ENCODE measurements around the gene RPH3AL.
"Not testable (repeated sequence)": the region's sequence is repeated elsewhere in the genome, so short reads cannot be mapped to it uniquely, and the experiment has no call there.

RPH3AL gene

GRCh38 chr17:376936-377863 lies 24.6 kb upstream of the RPH3AL start:
- Histone ChIP-seq H3K36me3 (replicated peaks) (no peaks in the 10 kb centered on the region), H3K27me3 (replicated peaks) (peaks cover 3% of the 10 kb centered on the region), H3K27ac (no peak overlapping the region), H3K4me3 (ENCODE audit: low read depth, low read length) (no peak overlapping the region)
- no peak for TF ChIP-seq CTCF (IDR thresholded peaks at IDR 0.05; ENCODE audit: low read depth, low read length, missing control alignments)
- in situ Hi-C loops (cut with HindIII; ENCODE audit: low pct_ligation_motif_present, low sequenced_read_pairs), result no loop called here
- no peak for DNase-seq

DNA sequence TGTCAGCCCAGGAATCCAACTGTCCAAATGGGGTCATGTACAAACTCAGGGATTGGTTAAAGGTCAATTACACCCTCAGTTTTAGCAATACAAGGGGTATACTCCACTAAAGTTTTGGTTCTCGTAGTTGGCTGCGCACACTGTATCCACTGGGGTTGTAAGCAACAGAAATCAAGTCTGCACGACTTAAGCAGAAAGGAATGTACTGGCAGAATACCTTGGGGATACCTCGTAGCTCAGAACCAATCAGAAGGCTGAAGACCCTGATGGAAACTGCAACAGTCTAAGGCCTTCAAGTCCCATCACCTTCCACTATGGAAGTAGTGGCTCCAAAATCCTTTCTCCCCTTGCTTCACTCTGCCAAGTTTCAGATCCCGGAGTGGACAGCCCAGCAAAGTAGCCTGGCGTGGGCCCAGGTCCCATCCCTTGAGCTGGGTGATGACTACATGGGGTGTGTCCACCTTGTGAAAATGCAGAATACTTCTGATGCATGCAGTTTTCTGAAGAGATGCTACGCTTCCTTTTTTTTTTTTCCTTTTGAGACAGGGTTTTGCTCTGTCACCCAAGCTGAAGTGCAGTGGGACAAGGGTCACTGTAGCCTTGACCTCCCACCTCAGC lies 21.1 kb upstream of the RPH3AL start:
- in situ Hi-C loops (cut with HindIII; ENCODE audit: low pct_ligation_motif_present, low sequenced_read_pairs), result no loop called here
- no peaks in the 10 kb centered on the region for H3K36me3 ChIP-seq (replicated peaks)
- H3K27ac ChIP-seq, result no peak overlapping the region
- no peak for DNase-seq
- H3K4me3 ChIP-seq (ENCODE audit: low read depth, low read length), result no peak overlapping the region
- TF ChIP-seq CTCF (IDR thresholded peaks at IDR 0.05; ENCODE audit: low read depth, low read length, missing control alignments), result no peak
- H3K27me3 ChIP-seq (replicated peaks), result peaks cover 3% of the 10 kb centered on the region

- Histone ChIP-seq H3K36me3 (replicated peaks) (no peaks in the 10 kb centered on the region), H3K4me3 (ENCODE audit: low read depth, low read length) (no peak overlapping the region), H3K27ac (no peak overlapping the region), H3K27me3 (replicated peaks) (peaks cover 3% of the 10 kb centered on the region)
- in situ Hi-C loops (cut with HindIII; ENCODE audit: low pct_ligation_motif_present, low sequenced_read_pairs), result no loop called here
- no peak for TF ChIP-seq CTCF (IDR thresholded peaks at IDR 0.05; ENCODE audit: low read depth, low read length, missing control alignments)
- no peak for DNase-seq
Observed at GRCh38 chr17:372157-373152, 19.8 kb upstream of the RPH3AL start.

- Histone ChIP-seq H3K27ac (no peak overlapping the region), H3K36me3 (replicated peaks) (no peaks in the 10 kb centered on the region), H3K27me3 (replicated peaks) (no peaks in the 10 kb centered on the region), H3K4me3 (ENCODE audit: low read depth, low read length) (no peak overlapping the region)
- in situ Hi-C loops (cut with HindIII; ENCODE audit: low pct_ligation_motif_present, low sequenced_read_pairs), result no loop called here
- TF ChIP-seq CTCF (IDR thresholded peaks at IDR 0.05; ENCODE audit: low read depth, low read length, missing control alignments), result no peak
- no peak for DNase-seq
Observed at GRCh38 chr17:371583-371982, 19.0 kb upstream of the RPH3AL start.

- DNase-seq; H3K27ac ChIP-seq; H3K36me3 ChIP-seq (replicated peaks); H3K27me3 ChIP-seq (replicated peaks); in situ Hi-C loops (cut with HindIII; ENCODE audit: low pct_ligation_motif_present, low sequenced_read_pairs); H3K4me3 ChIP-seq (ENCODE audit: low read depth, low read length): not testable (repeated sequence)
Observed at GRCh38 chr17:367656-368055, 15.0 kb upstream of the RPH3AL start.

- H3K4me3 ChIP-seq (ENCODE audit: low read depth, low read length); H3K27me3 ChIP-seq (replicated peaks); DNase-seq; H3K36me3 ChIP-seq (replicated peaks); in situ Hi-C loops (cut with HindIII; ENCODE audit: low pct_ligation_motif_present, low sequenced_read_pairs); H3K27ac ChIP-seq: not testable (repeated sequence)
Observed at GRCh38 chr17:366657-367615, 14.3 kb upstream of the RPH3AL start.

Data from brain microvascular endothelial cell (primary cell).